ENCODE results near the gene FAM184A.

GRCh38 chr6:119076576-119077390 lies 1.7 kb downstream of the FAM184A start:
- no peak for TF ChIP-seq CTCF (IDR thresholded peaks at IDR 0.05; ENCODE audit: insufficient read depth, low read depth, low read length)
- no peak for TF ChIP-seq EZH2 (IDR thresholded peaks at IDR 0.05; ENCODE audit: insufficient read depth, low read length)

Measured in astrocyte (in vitro differentiated cells and primary cell).